NCI-H526 (cell line): ENCODE results near the gene HSPG2.
"Not testable (repeated sequence)": the region's sequence is repeated elsewhere in the genome, so short reads cannot be mapped to it uniquely, and the experiment has no call there.

ENCODE experiments used
- DNase-seq, 2 experiments: peaks; one replicate each; lab custom pipeline; 2025; lab: John Stamatoyannopoulos, UW

Gene HSPG2

GRCh38 chr1:21912038-21912758, 24.9 kb downstream of the HSPG2 start:
- DNase-seq: no peak

DNA sequence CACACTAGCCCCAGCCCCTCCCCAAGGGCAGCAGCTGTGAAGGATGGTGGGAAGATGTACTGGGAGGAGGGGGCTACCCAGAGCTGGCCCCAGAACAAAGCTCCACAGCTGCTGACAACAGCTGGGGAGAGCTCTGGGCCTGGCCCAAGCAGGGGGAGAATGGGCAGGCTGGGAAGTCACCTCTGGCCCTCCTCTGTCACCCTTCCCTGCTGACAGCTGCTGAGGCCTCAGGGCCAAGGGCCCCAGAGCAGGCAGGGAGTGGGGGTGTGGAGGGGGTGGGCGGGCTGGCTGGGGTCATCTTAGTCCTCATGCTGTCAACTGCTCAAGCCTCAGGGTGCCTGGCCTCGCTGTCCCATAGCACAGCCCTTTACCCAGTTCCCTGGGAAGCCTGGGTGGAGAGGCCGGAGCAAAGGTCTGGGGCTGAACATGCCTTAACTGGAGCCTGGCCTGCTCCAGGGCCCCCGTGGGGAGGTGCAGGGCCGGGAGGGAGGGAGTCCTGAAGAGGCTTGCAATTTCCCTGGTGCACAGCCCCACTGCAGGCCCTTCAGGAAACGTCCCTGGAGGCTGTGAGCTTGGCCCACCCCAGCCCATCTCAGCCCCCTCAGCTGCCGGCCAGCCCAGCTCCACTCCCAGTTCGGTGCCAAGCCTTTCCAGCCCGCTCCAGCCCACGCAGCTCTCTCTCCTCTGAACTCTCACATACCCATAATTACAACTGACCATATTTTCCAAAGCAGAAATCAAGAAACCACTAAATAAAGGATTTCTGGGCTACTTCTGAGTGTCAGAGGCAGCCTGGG, 25.7 kb downstream of the HSPG2 start:
- DNase-seq: no peak

DNA sequence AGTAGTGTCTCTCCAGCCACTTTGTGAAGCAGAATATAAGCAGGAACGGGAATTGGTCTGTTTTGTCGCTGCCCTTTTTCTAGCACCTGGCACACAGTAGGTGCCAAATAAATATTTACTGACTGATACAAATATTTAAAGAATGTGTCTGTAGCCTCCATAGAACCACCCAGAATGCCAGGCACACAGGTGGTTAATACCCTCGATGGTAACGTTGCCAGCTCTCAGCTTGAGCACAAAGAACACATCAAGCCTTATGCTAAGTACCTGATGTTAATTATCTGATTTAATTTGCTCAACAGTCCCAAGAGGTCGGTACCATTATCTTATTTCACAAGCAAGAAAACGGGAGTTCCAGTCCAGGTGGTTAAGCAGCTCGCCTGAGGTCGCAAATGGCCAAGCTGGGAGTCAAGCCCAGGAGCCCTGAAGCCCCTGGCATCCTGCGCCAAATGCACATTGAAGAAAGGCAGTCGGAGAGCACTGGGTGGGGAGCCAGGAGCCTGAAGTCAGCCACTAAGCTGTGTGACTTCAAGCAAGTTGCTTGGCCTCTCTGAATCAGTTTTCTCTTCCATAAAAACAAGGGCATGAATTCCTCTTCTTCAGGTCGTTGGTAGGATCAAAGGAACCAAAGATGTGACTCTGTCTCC, 26.4 kb downstream of the HSPG2 start:
- no peak for DNase-seq

- DNase-seq: no peak
These were observed 27.2 kb downstream of the HSPG2 start for GRCh38 chr1:21909787-21910503.

DNA sequence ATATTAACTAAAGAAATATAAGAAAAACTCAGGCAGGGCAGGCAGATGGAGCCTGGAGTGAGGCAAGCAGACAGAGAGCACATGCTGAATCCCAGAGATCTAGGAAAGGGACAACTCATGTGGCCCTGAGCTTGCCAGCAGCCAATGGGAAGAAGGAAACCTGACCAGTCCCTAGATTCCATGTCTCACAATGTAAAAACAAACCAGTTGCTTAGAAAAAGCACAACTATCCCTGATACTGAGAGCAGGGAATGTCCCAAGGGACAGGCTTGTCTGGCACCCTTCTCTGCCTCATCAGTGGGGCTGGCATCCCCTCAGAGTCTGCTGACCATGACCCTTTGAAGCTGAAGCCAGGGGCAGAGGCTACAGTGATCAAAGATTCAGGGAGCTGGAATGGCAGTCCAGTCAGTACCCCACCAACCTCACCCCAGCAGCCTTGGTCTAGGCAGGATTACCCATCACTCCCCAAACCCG, 27.8 kb downstream of the HSPG2 start:
- DNase-seq: no peak

DNA sequence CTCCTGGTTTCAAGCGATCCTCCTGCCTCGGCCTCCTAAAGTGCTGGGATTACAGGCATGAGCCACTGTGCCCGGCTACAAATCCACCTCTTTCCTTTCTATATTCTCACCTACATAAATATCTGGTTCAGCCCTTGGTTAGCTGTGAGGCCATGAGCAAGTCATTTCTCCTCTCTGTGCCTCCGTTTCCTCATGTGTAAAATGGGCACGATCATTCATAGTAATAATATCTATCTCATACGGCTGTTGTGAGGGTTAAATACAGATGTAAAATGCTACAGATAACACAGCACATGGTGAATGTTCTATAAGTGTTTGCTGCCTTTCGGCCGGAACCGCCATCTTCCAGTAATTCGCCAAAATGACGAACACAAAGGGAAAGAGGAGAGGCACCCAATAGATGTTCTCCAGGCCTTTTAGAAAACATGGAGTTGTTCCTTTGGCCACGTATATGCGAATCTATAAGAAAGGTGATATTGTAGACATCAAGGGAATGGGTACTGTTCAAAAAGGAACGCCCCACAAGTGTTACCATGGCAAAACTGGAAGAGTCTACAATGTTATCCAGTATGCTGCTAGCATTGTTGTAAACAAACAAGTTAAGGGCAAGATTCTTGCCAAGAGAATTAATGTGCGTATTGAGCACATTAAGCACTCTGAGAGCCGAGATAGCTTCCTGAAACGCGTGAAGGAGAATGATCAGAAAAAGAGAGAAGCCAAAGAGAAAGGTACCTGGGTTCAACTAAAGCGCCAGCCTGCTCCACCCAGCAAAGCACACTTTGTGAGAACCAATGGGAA, 29.2 kb downstream of the HSPG2 start:
- not testable (repeated sequence) for DNase-seq

DNA sequence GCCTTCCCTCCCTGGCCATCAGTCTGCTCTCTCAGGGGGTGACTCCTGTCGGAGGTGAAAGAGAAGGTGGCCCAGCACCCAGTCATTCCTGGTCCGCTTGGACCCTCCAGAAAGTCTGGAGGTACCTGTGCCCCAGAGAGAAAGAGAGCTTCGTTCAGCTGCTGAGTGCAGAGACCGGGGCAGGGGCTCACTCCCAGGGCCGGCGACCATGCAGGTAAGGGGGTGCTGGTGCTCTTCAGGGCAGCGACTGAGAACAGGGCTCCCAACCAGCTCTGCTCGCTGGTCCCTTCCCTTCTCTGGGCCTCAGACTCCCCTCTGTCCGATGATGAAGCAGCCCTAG, 30.1 kb downstream of the HSPG2 start:
- no peak for DNase-seq

- no peak for DNase-seq
These were observed 30.7 kb downstream of the HSPG2 start for GRCh38 chr1:21906173-21907078.

DNA sequence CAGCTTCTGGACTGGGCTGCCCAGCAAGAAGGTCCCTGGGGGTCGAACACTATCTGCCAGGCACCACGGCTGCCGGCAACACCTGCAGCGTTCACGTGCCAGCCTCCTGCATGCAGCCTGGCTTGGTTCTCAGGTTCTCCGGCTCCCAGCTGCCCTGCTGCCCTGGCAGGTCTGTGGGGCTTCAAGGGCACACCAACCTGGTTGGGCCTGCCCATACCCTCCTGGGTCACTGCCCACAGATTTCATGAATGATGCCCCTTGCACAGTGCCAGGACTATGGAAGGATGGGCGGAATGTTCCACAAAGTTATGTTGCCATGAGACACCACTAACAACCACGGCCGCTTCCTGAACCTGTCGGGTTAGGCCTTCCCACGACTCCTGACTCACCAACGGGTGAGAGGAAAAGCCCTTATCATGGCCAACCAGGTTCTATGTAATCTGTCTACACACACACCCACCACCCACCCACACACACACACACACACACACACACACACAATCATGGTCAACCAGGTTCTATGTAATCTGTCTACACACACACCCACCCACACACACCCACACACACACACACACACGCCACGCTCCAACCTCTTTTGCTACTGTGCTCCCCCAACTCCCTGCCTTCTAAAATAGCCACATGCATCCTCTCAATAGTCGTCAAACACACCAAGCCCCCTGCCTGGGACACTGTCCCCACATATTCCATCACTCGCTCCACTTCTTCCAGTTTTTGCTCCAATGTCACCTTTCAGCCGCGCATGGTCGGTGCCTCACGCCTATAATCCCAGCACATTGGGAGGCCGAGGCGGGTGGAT, 32.2 kb downstream of the HSPG2 start:
- DNase-seq: no peak

DNA sequence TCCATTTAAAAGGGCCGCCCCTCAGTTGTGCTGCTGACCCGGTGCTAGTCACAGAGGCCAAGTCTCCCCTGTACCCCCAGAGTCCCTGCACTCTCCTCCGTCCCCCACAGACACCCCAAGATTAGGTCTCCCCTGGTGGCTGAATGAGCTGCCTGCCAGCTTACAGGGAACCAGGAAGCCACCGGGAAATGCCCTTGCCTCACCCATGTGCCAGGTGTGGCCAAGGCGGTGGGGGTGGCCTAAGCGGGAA, 32.7 kb downstream of the HSPG2 start:
- no peak for DNase-seq

DNA sequence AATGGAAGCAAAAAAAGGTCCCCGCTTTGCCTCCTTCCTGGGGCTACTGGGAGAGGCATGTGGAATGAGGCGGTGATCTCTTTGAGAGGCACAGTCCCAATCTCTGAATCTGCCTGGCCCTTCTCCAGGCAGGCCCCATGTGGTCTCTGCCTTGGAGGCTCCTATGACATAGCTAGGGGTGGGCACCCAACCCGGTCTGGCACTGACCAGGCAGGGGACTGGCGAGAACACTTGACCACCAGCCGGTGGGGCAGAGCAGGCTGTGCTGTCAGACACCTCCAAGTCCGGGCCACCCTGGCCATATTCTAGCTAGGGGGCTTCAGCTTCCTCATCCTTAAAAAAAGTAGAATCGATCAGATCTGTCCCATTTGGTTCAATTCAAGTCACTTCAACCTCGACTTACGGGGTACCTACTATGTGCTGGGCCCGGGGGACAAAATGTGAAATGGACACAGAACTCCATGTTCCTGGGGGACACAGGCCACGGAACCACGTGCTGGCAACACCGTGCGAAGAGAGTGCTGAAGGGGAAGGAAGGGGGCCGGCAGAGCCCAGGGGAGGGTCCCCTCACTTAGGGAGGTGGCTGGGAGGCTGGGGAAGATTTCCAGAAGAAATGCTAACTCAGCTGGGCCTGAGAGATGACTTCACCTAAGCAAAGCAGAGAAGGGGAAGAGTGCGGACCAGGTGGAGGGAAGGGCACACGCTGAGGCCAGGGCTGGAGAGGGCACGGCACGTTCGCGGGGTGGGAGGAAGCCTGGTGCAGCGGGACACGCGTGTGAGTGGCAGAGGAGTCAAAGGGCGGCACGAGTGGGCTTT, 33.3 kb downstream of the HSPG2 start:
- no peak for DNase-seq

- DNase-seq: no peak
These were observed 34.8 kb downstream of the HSPG2 start for GRCh38 chr1:21902026-21903012.

DNA sequence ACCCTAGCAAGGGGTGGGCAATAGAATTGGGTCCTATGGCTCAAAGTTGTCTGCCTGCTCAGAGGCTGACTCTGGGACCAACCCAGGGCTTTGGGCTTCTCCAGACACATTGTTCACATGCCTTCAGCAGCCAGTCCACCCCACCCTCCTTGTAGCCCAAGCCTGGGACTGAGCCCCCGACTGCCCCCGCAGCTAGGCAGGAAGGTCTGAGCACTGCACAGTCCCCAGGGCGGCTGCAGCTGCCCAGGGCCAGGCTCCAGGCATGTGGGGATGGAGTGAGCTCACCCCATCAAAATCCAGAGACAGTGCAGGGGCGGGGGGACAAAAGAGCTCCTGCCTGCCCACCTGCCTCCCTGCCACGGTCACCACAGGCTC, 35.6 kb downstream of the HSPG2 start:
- no peak for DNase-seq

GRCh38 chr1:21900766-21901472, 36.2 kb downstream of the HSPG2 start:
- no peak for DNase-seq

- DNase-seq: no peak
These were observed 37.1 kb downstream of the HSPG2 start for GRCh38 chr1:21899987-21900386.

- no peak for DNase-seq
These were observed 37.8 kb downstream of the HSPG2 start for GRCh38 chr1:21899267-21899810.
